DOHH2 (cell line): ENCODE data around the gene SCFD2.

Experiments used
- H3F3A ChIP-seq: fragments of 200-600 bp; sonication (generic), shearing (Covaris generic); 2 replicates; pipeline ENCODE4 v1.6.0; 2016; ENCODE audit warnings: antibody characterized with exemption, mild to moderate bottlenecking; ENCODE audit not compliant: control insufficient read depth, insufficient read depth
- H3K27ac ChIP-seq: fragments of 200-600 bp; sonication (generic); 2 replicates; pipeline ENCODE4 v1.5.1; 2014; ENCODE audit warnings: low read depth, mild to moderate bottlenecking, low read length, moderate library complexity
- H3K27me3 ChIP-seq: fragments of 200-600 bp; sonication (generic); 2 replicates; pipeline ENCODE4 v1.6.1; 2014; ENCODE audit warnings: mild to moderate bottlenecking, low read length, mixed read lengths; ENCODE audit not compliant: control insufficient read depth
- H3K36me3 ChIP-seq: fragments of 200-600 bp; sonication (generic); 2 replicates; pipeline ENCODE4 v1.6.1; 2014; ENCODE audit warnings: mild to moderate bottlenecking, low read length, moderate library complexity, mixed read lengths; ENCODE audit not compliant: control insufficient read depth
- H3K4me1 ChIP-seq: fragments of 200-600 bp; sonication (generic); 2 replicates; pipeline ENCODE4 v1.6.1; 2014; ENCODE audit warnings: mild to moderate bottlenecking, low read length, mixed read lengths; ENCODE audit not compliant: control insufficient read depth
- H3K4me2 ChIP-seq: fragments of 200-600 bp; sonication (generic); 2 replicates; pipeline ENCODE4 v1.6.0; 2014; ENCODE audit warnings: mild to moderate bottlenecking, low read length, moderate library complexity
- H3K4me3 ChIP-seq: fragments of 200-600 bp; sonication (generic); 2 replicates; pipeline ENCODE4 v1.5.1; 2014; ENCODE audit warnings: mild to moderate bottlenecking, low read length, mixed read lengths
- H3K79me2 ChIP-seq: fragments of 200-600 bp; sonication (generic); 2 replicates; pipeline ENCODE4 v1.6.1; 2014; ENCODE audit warnings: mild to moderate bottlenecking, low read length, mixed read lengths; ENCODE audit not compliant: control insufficient read depth
- H3K9me2 ChIP-seq: fragments of 200-600 bp; sonication (generic); replicated peaks from 2 replicates; pipeline ENCODE4 v1.6.1; 2014; ENCODE audit warnings: mild to moderate bottlenecking, low read length, mixed read lengths; ENCODE audit not compliant: control insufficient read depth
- H3K9me3 ChIP-seq: fragments of 200-600 bp; sonication (generic); 2 replicates; pipeline ENCODE4 v1.6.1; 2014; ENCODE audit warnings: antibody characterized with exemption, low read length, mixed read lengths; ENCODE audit not compliant: control insufficient read depth, insufficient read depth
- H4K20me1 ChIP-seq: fragments of 200-600 bp; sonication (generic); 2 replicates; pipeline ENCODE4 v1.6.0; 2014; ENCODE audit warnings: low read depth, mild to moderate bottlenecking, antibody characterized with exemption, low read length, moderate library complexity; ENCODE audit not compliant: control insufficient read depth, insufficient read depth
- EZH2phosphoT487 ChIP-seq: fragments of 200-600 bp; sonication (generic); IDR thresholded peaks from 2 replicates; pipeline ENCODE4 v1.6.1; 2017; ENCODE audit warnings: borderline replicate concordance, mild to moderate bottlenecking, antibody characterized with exemption, low read length, moderate library complexity, mixed read lengths
- TF ChIP-seq, protein P1 (sequence below): fragments of 200-600 bp; sonication (generic); IDR thresholded peaks from one replicate; pipeline ENCODE4 v1.5.1; 2014; ENCODE audit warnings: antibody characterized with exemption, mild to moderate bottlenecking, low read depth, low read length; ENCODE audit not compliant: poor library complexity, severe bottlenecking

The SCFD2 gene

DNA sequence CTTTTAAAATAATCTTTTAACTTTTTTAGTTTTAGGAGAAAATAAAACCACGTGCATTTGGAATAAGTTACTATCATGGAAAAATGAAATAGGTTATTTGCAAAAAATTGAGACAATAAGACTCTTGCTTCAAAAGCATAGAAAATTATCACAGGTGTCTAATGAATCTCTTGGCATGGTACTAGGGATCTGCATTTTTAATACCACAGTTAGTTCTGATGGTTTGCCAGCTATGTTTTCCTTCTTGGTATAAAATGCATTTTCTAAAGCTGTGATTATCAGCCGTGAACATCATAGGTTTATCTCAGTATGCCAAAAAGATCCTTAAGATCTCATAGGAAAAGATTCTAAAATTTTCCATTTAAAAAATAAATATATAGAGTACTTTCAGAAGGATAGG, 419.9 kb downstream of the SCFD2 start:
- no peaks in the 10 kb centered on the region for H3K27me3 ChIP-seq
- TF ChIP-seq, protein P1, sequence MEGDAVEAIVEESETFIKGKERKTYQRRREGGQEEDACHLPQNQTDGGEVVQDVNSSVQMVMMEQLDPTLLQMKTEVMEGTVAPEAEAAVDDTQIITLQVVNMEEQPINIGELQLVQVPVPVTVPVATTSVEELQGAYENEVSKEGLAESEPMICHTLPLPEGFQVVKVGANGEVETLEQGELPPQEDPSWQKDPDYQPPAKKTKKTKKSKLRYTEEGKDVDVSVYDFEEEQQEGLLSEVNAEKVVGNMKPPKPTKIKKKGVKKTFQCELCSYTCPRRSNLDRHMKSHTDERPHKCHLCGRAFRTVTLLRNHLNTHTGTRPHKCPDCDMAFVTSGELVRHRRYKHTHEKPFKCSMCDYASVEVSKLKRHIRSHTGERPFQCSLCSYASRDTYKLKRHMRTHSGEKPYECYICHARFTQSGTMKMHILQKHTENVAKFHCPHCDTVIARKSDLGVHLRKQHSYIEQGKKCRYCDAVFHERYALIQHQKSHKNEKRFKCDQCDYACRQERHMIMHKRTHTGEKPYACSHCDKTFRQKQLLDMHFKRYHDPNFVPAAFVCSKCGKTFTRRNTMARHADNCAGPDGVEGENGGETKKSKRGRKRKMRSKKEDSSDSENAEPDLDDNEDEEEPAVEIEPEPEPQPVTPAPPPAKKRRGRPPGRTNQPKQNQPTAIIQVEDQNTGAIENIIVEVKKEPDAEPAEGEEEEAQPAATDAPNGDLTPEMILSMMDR: no peak
- no peak for TF ChIP-seq EZH2phosphoT487
- H3K4me3 ChIP-seq: no peak overlapping the region
- H3F3A ChIP-seq: no peaks in the 10 kb centered on the region
- H3K79me2 ChIP-seq: no peaks in the 10 kb centered on the region
- no peaks in the 10 kb centered on the region for H3K9me2 ChIP-seq
- H3K4me2 ChIP-seq: no peak overlapping the region
- no peaks in the 10 kb centered on the region for H3K9me3 ChIP-seq
- no peak overlapping the region for H3K27ac ChIP-seq
- no peaks in the 10 kb centered on the region for H4K20me1 ChIP-seq
- H3K36me3 ChIP-seq: no peaks in the 10 kb centered on the region
- H3K4me1 ChIP-seq: no peaks in the 10 kb centered on the region

DNA sequence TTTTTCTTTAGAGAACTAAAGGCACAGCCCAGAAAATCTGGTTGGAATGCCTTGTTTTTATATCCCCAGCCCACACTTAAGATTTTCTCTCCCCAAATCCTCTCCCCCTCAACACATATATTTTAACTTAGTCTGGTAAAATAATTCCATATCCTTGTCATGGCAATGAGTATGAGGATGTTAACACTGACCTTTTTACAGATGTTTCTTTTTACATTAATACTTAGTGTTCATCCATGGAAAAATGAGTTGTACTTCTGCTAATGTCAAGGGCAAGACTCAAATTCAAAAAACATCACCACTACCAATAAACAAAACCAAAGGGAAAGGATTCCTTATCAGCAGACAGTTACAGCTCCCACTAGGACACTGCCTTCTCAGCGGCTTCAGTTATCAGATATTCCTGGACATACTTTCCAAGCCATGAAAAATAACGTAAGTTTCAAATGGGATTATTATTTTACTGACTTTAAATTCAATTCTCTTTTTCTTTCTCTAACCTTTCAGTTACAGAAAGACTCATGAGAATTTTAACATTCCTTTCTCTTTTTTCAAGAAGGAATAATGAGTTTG, 420.4 kb downstream of the SCFD2 start:
- Histone ChIP-seq H4K20me1 (no peaks in the 10 kb centered on the region), H3K9me3 (no peaks in the 10 kb centered on the region), H3K4me1 (no peaks in the 10 kb centered on the region), H3K27me3 (no peaks in the 10 kb centered on the region), H3K36me3 (no peaks in the 10 kb centered on the region), H3K4me3 (no peak overlapping the region), H3K27ac (no peak overlapping the region), H3F3A (no peaks in the 10 kb centered on the region), H3K79me2 (no peaks in the 10 kb centered on the region), H3K9me2 (no peaks in the 10 kb centered on the region), H3K4me2 (no peak overlapping the region)
- TF ChIP-seq EZH2phosphoT487: no peak
- TF ChIP-seq, protein P1: no peak

DNA sequence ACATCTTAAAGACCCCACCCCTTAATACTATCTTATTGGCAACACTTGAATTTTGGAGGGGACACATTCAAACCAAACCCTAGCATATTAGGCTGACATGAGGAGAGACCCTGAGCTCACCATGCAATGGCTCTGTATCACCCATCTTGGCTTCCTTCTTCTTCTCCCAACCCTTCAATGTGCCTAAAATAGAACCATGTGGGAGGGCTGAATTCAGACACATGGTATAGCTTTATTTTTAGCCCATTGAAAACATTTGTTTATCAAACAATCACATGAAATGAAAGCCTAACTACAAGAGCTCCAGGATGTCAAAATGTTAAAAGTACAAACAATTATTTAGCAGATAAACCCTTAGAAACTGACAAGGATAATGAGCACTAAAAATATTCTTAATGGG, 422.2 kb downstream of the SCFD2 start:
- no peaks in the 10 kb centered on the region for H3K9me3 ChIP-seq
- no peaks in the 10 kb centered on the region for H3K9me2 ChIP-seq
- H3F3A ChIP-seq: no peaks in the 10 kb centered on the region
- no peak overlapping the region for H3K27ac ChIP-seq
- H3K4me3 ChIP-seq: no peak overlapping the region
- no peaks in the 10 kb centered on the region for H3K27me3 ChIP-seq
- H3K36me3 ChIP-seq: no peaks in the 10 kb centered on the region
- no peaks in the 10 kb centered on the region for H3K79me2 ChIP-seq
- TF ChIP-seq, protein P1: no peak
- TF ChIP-seq EZH2phosphoT487: no peak
- H4K20me1 ChIP-seq: no peaks in the 10 kb centered on the region
- no peaks in the 10 kb centered on the region for H3K4me1 ChIP-seq
- H3K4me2 ChIP-seq: no peak overlapping the region

DNA sequence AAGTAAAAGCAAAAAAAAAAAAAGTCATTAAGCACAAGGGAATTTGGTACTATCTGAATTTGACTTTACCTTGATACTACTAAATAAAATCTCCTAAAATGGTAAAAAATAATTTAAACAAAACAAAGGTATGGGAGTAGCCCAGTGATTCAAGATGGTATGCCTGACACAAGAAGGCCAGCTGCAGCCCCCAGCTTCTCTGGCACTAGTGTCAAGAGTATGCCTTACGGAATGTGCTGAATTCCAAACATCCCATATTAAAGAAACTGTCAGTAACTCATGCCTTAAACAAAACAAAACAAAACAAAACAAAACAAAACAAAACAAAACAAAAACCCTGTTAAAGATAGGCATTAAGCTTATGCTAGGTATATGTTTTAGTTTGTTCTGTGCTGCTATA, 422.9 kb downstream of the SCFD2 start:
- Histone ChIP-seq H4K20me1 (no peaks in the 10 kb centered on the region), H3K4me2 (no peak overlapping the region), H3K27me3 (no peaks in the 10 kb centered on the region), H3K9me2 (no peaks in the 10 kb centered on the region), H3K9me3 (no peaks in the 10 kb centered on the region), H3K36me3 (no peaks in the 10 kb centered on the region), H3K4me1 (no peaks in the 10 kb centered on the region), H3K27ac (no peak overlapping the region), H3K4me3 (no peak overlapping the region), H3K79me2 (no peaks in the 10 kb centered on the region), H3F3A (no peaks in the 10 kb centered on the region)
- TF ChIP-seq, protein P1: no peak
- TF ChIP-seq EZH2phosphoT487: no peak
